Adrenal gland (tissue), 12 donors: ENCODE data around the gene MUSK. TPM values are rescaled to one million over a fixed set of nuclear protein-coding genes. Genes with fewer than 3 reads are reported as not detected.

Experiments used
- DNase-seq, 7 donors: peaks; one replicate each; pipeline ENCODE4 v3.0.0-alpha.2; 2019 to 2020
- H3K27ac ChIP-seq, 5 donors: fragments of 200-600 bp; sonication (generic) in 4 of 5; 1 replicate in 3 of 5; 2 replicates in 2 of 5; pipeline versions ENCODE4 v1.5.1 to v1.8.0; 2016 to 2020; ENCODE audit warnings: mild to moderate bottlenecking in 1 of 5
- H3K27me3 ChIP-seq: fragments of 200-600 bp; 2 replicates; pipeline ENCODE4 v1.8.0; 2021
- H3K36me3 ChIP-seq, 2 donors: fragments of 200-600 bp; replicated peaks in 1 of 2; 1 replicate in 1 of 2; 2 replicates in 1 of 2; pipeline versions ENCODE4 v1.5.1 to v1.8.0; 2018 to 2022
- H3K4me1 ChIP-seq, 2 donors: fragments of 200-600 bp; replicated peaks in 1 of 2; 1 replicate in 1 of 2; 2 replicates in 1 of 2; pipeline versions ENCODE4 v1.5.1 to v1.8.0; 2018 to 2021
- H3K4me3 ChIP-seq, 4 donors: fragments of 200-600 bp; sonication (generic) in 3 of 4; one replicate each; pipeline ENCODE4 v1.5.1; 2016 to 2018
- H3K9me3 ChIP-seq, 3 donors: fragments of 200-600 bp; sonication (generic) in 1 of 3; replicated peaks in 1 of 3; 1 replicate in 2 of 3; 2 replicates in 1 of 3; pipeline versions ENCODE4 v1.5.1 to v1.8.0; 2016 to 2021
- CTCF ChIP-seq, 6 experiments: fragments of 450-650 bp in 4 of 6; fragments of 200-600 bp in 2 of 6; sonication (generic) in 1 of 6; IDR thresholded peaks; 1 replicate in 5 of 6; 2 replicates in 1 of 6; pipeline versions ENCODE4 v1.5.1 to v1.8.0; 2016 to 2021; ENCODE audit warnings: antibody characterized with exemption in 6 of 6, mild to moderate bottlenecking in 2 of 6, moderate library complexity in 1 of 6
- POLR2A ChIP-seq, 2 donors: fragments of 450-650 bp; IDR thresholded peaks; one replicate each; pipeline ENCODE4 v1.6.1; 2017; ENCODE audit warnings: antibody characterized with exemption in 2 of 2, mild to moderate bottlenecking in 2 of 2, moderate library complexity in 1 of 2
- whole genome bisulfite sequencing, 4 donors: extraction: QIAGEN DNeasy Blood & Tissue Kit in 2 of 4; methylation state at CpG; one replicate each; pipeline versions ENCODE4 v1.1.5 to v1.1.7; 2013 to 2017; 5-methylcytosine and 5-hydroxymethylcytosine counted together
- intact Hi-C, 2 donors: fragments of 100-400 bp; cut with DNase I; formaldehyde crosslinking; loops; one replicate each; pipeline versions ENCODE4 v1.14.1 to v1.15.0; 2022 to 2023
- polyA plus RNA-seq, 3 donors: library from polyadenylated mRNA; stranded (reverse); fragments of 200-250 nt in 2 of 3; fragments of 350-450 nt in 1 of 3; fragmentation: Illumina TruSeq in 1 of 3; extraction: RNeasy Lipid Tissue Mini Kit (QIAGEN cat#74804) in 1 of 3; gene quantifications; one replicate each; pipeline ENCODE4 v1.2.3, GENCODE V29; 2013 to 2014
- total RNA-seq, 9 donors: library from RNA; depleted of rRNA in 4 of 9; stranded (reverse); fragments of >200 nt in 4 of 9; fragments of 120-200 nt in 1 of 9; fragmentation: NEBNext Ultra II Directional in 1 of 9; extraction: Animal tissue kit (Norgen Biotek cat#: 25700) in 1 of 9; gene quantifications; one replicate each; pipeline versions ENCODE4 v1.1.0 to v1.2.4, GENCODE V29; 2013 to 2023
- donor health status: healthy with polysubstance abuse.
- donor health status: Bipolar disorder and iron deficiency.
- donor health status: DM: yes; HTN: yes; CAD: no.
- donor health status: DM: no; HTN: no; CAD: no.
- donor health status: DM: no; HTN: no; CAD: no.
- donor health status: DM: yes; HTN: yes; CAD: no.

MUSK gene
- total and polyA plus RNA-seq, 12 donors, result 0.04 to 5.1 (median 0.15) TPM; not detected in 2

- H3K27ac ChIP-seq, result no peak overlapping the region
- intact Hi-C loops, result no loop called here
- H3K9me3 ChIP-seq, result no peaks in the 10 kb centered on the region
- no peaks in the 10 kb centered on the region for H3K36me3 ChIP-seq
- no peaks in the 10 kb centered on the region for H3K4me1 ChIP-seq
- H3K27me3 ChIP-seq, result no peaks in the 10 kb centered on the region
- no peak for DNase-seq
- WGBS, 4 donors, result 68 to 90% (median 78%) methylated on average over 1 of the region's 1 CpG
- H3K4me3 ChIP-seq, result no peak overlapping the region
- no peak for TF ChIP-seq POLR2A (IDR thresholded peaks at IDR 0.05)
- TF ChIP-seq CTCF (IDR thresholded peaks at IDR 0.05), result no peak
Measured at GRCh38 chr9:110753731-110754231, 85.2 kb downstream of the MUSK start.

GRCh38 chr9:110755179-110755578 is 86.6 kb downstream of the MUSK start:
- no peaks in the 10 kb centered on the region for H3K4me1 ChIP-seq
- no peaks in the 10 kb centered on the region for H3K27me3 ChIP-seq
- H3K9me3 ChIP-seq, result no peaks in the 10 kb centered on the region
- intact Hi-C loops, result no loop called here
- H3K36me3 ChIP-seq, result no peaks in the 10 kb centered on the region
- H3K4me3 ChIP-seq, result no peak overlapping the region
- DNase-seq, result no peak
- no peak overlapping the region for H3K27ac ChIP-seq
- TF ChIP-seq POLR2A (IDR thresholded peaks at IDR 0.05), result no peak
- no peak for TF ChIP-seq CTCF (IDR thresholded peaks at IDR 0.05)

GRCh38 chr9:110758201-110758600 is 89.6 kb downstream of the MUSK start:
- Histone ChIP-seq H3K4me1 (peaks cover 0 to 3% of the 10 kb centered on the region in 2 donors), H3K4me3 (no peak overlapping the region), H3K27me3 (no peaks in the 10 kb centered on the region), H3K9me3 (no peaks in the 10 kb centered on the region), H3K36me3 (no peaks in the 10 kb centered on the region), H3K27ac (no peak overlapping the region)
- intact Hi-C loops, result no loop called here
- no peak for TF ChIP-seq CTCF (IDR thresholded peaks at IDR 0.05)
- TF ChIP-seq POLR2A (IDR thresholded peaks at IDR 0.05), result no peak
- no peak for DNase-seq

- Histone ChIP-seq H3K27me3 (no peaks in the 10 kb centered on the region), H3K27ac (no peak overlapping the region), H3K4me3 (no peak overlapping the region), H3K36me3 (no peaks in the 10 kb centered on the region), H3K4me1 (peaks cover 4% of the 10 kb centered on the region in 2 donors), H3K9me3 (no peaks in the 10 kb centered on the region)
- intact Hi-C loops, result no loop called here
- TF ChIP-seq POLR2A (IDR thresholded peaks at IDR 0.05), result no peak
- no peak for TF ChIP-seq CTCF (IDR thresholded peaks at IDR 0.05)
- WGBS, 4 donors, result 58 to 71% (median 66%) methylated on average over 2 of the region's 2 CpGs
- no peak for DNase-seq
Measured at GRCh38 chr9:110762783-110763182, 94.2 kb downstream of the MUSK start.
